ENCODE data around the gene MATCAP1. TPM values are rescaled to one million over a fixed set of nuclear protein-coding genes. Genes with fewer than 3 reads are reported as not detected.

The MATCAP1 gene
- total and polyA plus RNA-seq, 2 of the 8 experiments (the other 6 are each of a cell fraction or from before 2014, with no cell fraction given) = 22.9 to 27.5 TPM

- DNase-seq (ENCODE audit: low read depth in 1 of 2, low spot score in 2 of 2) (no peak), FAIRE-seq (no peak)
- Histone ChIP-seq H2AFZ (ENCODE audit: low read length) (no peak overlapping the region), H3K18ac (ENCODE audit: extremely low read depth, low read length) (no peak overlapping the region), H2AK5ac (ENCODE audit: low read depth, low read length) (no peak overlapping the region), H3K4me2 (ENCODE audit: insufficient read depth in 1 of 2, low read depth in 2 of 2, low read length in 2 of 2) (no peak overlapping the region), H4K91ac (replicated peaks; ENCODE audit: insufficient read length, low read length) (no peak overlapping the region), H2BK120ac (replicated peaks; ENCODE audit: low read depth, low read length) (no peak overlapping the region), H2BK20ac (ENCODE audit: low read length) (no peak overlapping the region), H4K5ac (ENCODE audit: insufficient read length, low read depth, low read length) (no peak overlapping the region), H4K20me1 (replicated peaks in 1 of 2; ENCODE audit: control insufficient read depth in 1 of 2, insufficient read depth in 2 of 2, low read length in 2 of 2) (no peaks in the 10 kb centered on the region), H3K27ac (ENCODE audit: low read depth, low read length) (no peak overlapping the region), H3K36me3 (ENCODE audit: control insufficient read depth in 2 of 4, insufficient read depth in 4 of 4, low read length in 3 of 4) (no peaks in the 10 kb centered on the region), H3K9ac (replicated peaks in 1 of 4; ENCODE audit: extremely low read depth in 1 of 4, low read depth in 3 of 4, low read length in 3 of 4) (no peak overlapping the region), H3K23me2 (ENCODE audit: low read depth, low read length) (no peaks in the 10 kb centered on the region), H2BK5ac (ENCODE audit: low read depth, low read length) (no peak overlapping the region), H3K79me1 (ENCODE audit: low read depth, low read length) (no peaks in the 10 kb centered on the region), H3K4ac (replicated peaks; ENCODE audit: insufficient read length, low read depth, low read length) (no peak overlapping the region), H3K4me1 (replicated peaks in 1 of 4; ENCODE audit: control insufficient read depth in 3 of 4, insufficient read depth in 4 of 4, low read length in 3 of 4) (no peaks in the 10 kb centered on the region), H3K23ac (ENCODE audit: insufficient read length) (no peak overlapping the region), H3K14ac (ENCODE audit: insufficient read length) (no peak overlapping the region), H2BK15ac (ENCODE audit: low read length) (no peak overlapping the region), H4K8ac (ENCODE audit: extremely low read depth, insufficient read depth, low read length) (no peak overlapping the region), H3K4me3 (ENCODE audit: extremely low read depth in 1 of 4, insufficient read depth in 2 of 4, low read depth in 3 of 4, low read length in 4 of 4) (no peak overlapping the region), H3K56ac (replicated peaks; ENCODE audit: insufficient read length, low read depth, low read length) (no peak overlapping the region), H3K79me2 (ENCODE audit: control insufficient read depth in 1 of 2, insufficient read depth in 2 of 2, low read length in 2 of 2) (no peaks in the 10 kb centered on the region), H2BK12ac (ENCODE audit: low read depth, low read length) (no peak overlapping the region), H3K27me3 (replicated peaks in 1 of 4; ENCODE audit: control insufficient read depth in 3 of 4, extremely low read depth in 1 of 4, insufficient read depth in 3 of 4, low read length in 3 of 4) (peaks cover 0 to 10% (median 7%) of the 10 kb centered on the region in 4 experiments; a peak in 4 of 7 replicates), H3K9me3 (ENCODE audit: insufficient read depth in 2 of 2, low read depth in 1 of 2, low read length in 1 of 2) (no peaks in the 10 kb centered on the region)
- CTCF ChIA-PET (ENCODE audit: partially characterized antibody) = interaction anchor here (0.8 to 1.5 kb wide), 3 partner anchors 10 to 22 kb away, joined by 3 to 5 read pairs (median 5); partner anchors contain the start of gene TMEM208
- 90% methylated on average over 18 of the region's 18 CpGs; no CpG with 5 or more reads in 1 of the 2 experiments for whole genome bisulfite sequencing, 2 experiments (ENCODE audit: extremely low coverage in 1 of 2, insufficient coverage in 1 of 2, insufficient read length in 1 of 2, insufficient replicate concordance in 2 of 2, low coverage in 1 of 2, low lambda C conversion rate in 2 of 2, missing lambda C conversion rate in 1 of 2)
- POLR2A ChIA-PET (ENCODE audit: partially characterized antibody) = interaction anchor here (1.1 to 1.3 kb wide), 2 partner anchors 10 to 15 kb away, joined by 3 read pairs; partner anchors contain the start of gene TMEM208
- TF ChIP-seq SRF (IDR thresholded peaks at IDR 0.05; ENCODE audit: low read depth, low read length) = no peak
- no peak for TF ChIP-seq ATF2 (IDR thresholded peaks at IDR 0.05; ENCODE audit: low read length)
- TF ChIP-seq SP4 (IDR thresholded peaks at IDR 0.05; ENCODE audit: low read length) = no peak
- no peak for TF ChIP-seq GTF2F1 (IDR thresholded peaks at IDR 0.05; ENCODE audit: borderline replicate concordance, low read depth, low read length)
- no peak for TF ChIP-seq SIRT6 (IDR thresholded peaks at IDR 0.05; ENCODE audit: low read length)
- TF ChIP-seq TCF12 (IDR thresholded peaks at IDR 0.05; ENCODE audit: low read depth, low read length) = no peak
- no peak for TF ChIP-seq NRF1 (IDR thresholded peaks at IDR 0.05; ENCODE audit: low read depth, low read length)
These were observed 33.1 kb upstream of the MATCAP1 start for GRCh38 chr16:67216612-67217490.
